Left ventricle myocardium inferior (tissue), 1 donor: ENCODE results near the gene EML6. TPM values are rescaled to one million over a fixed set of nuclear protein-coding genes. Genes with fewer than 3 reads are reported as not detected.

Experiments
- DNase-seq: peaks from one replicate; pipeline ENCODE4 v3.0.0-alpha.2; 2020
- H3K27ac ChIP-seq: fragments of 200-600 bp; replicated peaks from 2 replicates; pipeline ENCODE4 v1.8.0; 2021
- H3K27me3 ChIP-seq: fragments of 200-600 bp; 2 replicates; pipeline ENCODE4 v1.8.0; 2021; ENCODE audit warnings: low read depth
- H3K36me3 ChIP-seq: fragments of 200-600 bp; 2 replicates; pipeline ENCODE4 v1.8.0; 2021
- H3K4me1 ChIP-seq: fragments of 200-600 bp; 2 replicates; pipeline ENCODE4 v1.8.0; 2021
- H3K4me3 ChIP-seq: fragments of 200-600 bp; 2 replicates; pipeline ENCODE4 v1.8.0; 2021; ENCODE audit warnings: mild to moderate bottlenecking, moderate library complexity
- H3K9me3 ChIP-seq: fragments of 200-600 bp; replicated peaks from 2 replicates; pipeline ENCODE4 v1.8.0; 2021
- CTCF ChIP-seq: fragments of 200-600 bp; IDR thresholded peaks from 2 replicates; pipeline ENCODE4 v1.8.0; 2021; ENCODE audit warnings: antibody characterized with exemption, mild to moderate bottlenecking, borderline replicate concordance
- intact Hi-C: fragments of 100-400 bp; cut with micrococcal nuclease; formaldehyde crosslinking; loops from one replicate; pipeline ENCODE4 v1.11.0; 2022
- total RNA-seq: library from RNA; stranded (reverse); fragmentation: NEBNext Ultra II Directional; extraction: Animal tissue kit (Norgen Biotek cat#: 25700); gene quantifications from one replicate; pipeline ENCODE4 v1.2.1, GENCODE V29; 2021
- donor health status: DM: no; HTN: yes; CAD: no; lungs with severe emphysema.

Gene EML6
- total RNA-seq, 1 donor from 2014 or later = 0.77 TPM

GRCh38 chr2:54942373-54942772 lies 218.9 kb downstream of the EML6 start:
- intact Hi-C loops = no loop called here
- DNase-seq = no peak
- H3K4me1 ChIP-seq = no peaks in the 10 kb centered on the region
- H3K4me3 ChIP-seq = no peak overlapping the region
- peaks cover 69% of the 10 kb centered on the region for H3K27me3 ChIP-seq
- H3K9me3 ChIP-seq = peaks cover 12% of the 10 kb centered on the region
- no peak for TF ChIP-seq CTCF
- no peak overlapping the region for H3K27ac ChIP-seq
- no peaks in the 10 kb centered on the region for H3K36me3 ChIP-seq

- Histone ChIP-seq H3K4me1 (no peaks in the 10 kb centered on the region), H3K36me3 (no peaks in the 10 kb centered on the region), H3K4me3 (no peak overlapping the region), H3K27ac (no peak overlapping the region), H3K9me3 (no peaks in the 10 kb centered on the region), H3K27me3 (peaks cover 80% of the 10 kb centered on the region)
- intact Hi-C loops = no loop called here
- TF ChIP-seq CTCF = no peak
- DNase-seq = no peak
These were observed 221.4 kb downstream of the EML6 start for GRCh38 chr2:54944724-54945326.

DNA sequence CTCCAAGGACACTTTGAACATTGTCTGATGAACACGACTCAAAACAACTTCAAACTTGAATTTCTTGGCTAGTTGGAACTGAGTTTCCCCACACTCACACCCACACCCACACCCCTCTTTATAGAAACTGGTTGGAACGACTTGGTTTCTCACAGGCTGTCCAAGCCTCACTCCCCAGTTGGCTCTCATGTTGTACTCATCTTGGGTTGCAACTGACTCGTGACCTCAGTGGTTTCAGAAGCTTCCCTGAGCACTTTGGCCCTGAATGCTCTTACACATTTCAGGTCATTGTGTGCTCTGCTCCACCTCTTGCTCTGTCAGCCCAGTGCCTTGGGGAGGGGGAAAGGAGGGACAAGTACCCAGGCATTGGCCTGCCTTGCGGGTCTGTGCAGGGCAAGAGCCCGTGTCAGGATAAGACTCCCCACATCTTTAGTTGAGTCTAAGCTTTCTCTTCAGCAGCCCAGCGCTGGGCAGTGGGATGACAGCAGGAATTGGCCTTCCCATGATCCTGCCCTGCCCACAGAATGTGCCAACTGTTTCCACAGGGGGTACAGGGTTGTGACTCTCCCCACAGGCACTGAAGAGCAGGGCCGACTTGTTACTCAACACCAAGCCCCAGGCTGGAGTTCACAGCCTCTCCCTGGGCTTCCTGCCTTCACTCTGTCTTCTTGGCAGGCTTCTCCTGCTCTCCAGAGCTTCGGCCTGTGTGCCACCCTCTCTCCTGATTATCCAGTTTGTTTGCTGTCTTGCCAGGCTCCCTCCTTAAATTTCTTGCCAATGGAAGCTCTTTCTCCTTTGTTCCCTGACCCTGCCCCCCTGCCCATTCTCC lies 222.1 kb downstream of the EML6 start:
- intact Hi-C loops = no loop called here
- Histone ChIP-seq H3K27ac (peak overlapping the region; percentile 66), H3K4me3 (no peak overlapping the region), H3K27me3 (peaks cover 79% of the 10 kb centered on the region), H3K36me3 (no peaks in the 10 kb centered on the region), H3K9me3 (no peaks in the 10 kb centered on the region), H3K4me1 (no peaks in the 10 kb centered on the region)
- DNase-seq = peak; percentile 41
- no peak for TF ChIP-seq CTCF

GRCh38 chr2:54946220-54946805 lies 222.9 kb downstream of the EML6 start:
- TF ChIP-seq CTCF = no peak
- Histone ChIP-seq H3K27me3 (peaks cover 81% of the 10 kb centered on the region), H3K9me3 (no peaks in the 10 kb centered on the region), H3K4me3 (no peak overlapping the region), H3K36me3 (no peaks in the 10 kb centered on the region), H3K27ac (peak overlapping the region; percentile 66), H3K4me1 (no peaks in the 10 kb centered on the region)
- DNase-seq = no peak
- intact Hi-C loops = no loop called here

- no peaks in the 10 kb centered on the region for H3K9me3 ChIP-seq
- peaks cover 81% of the 10 kb centered on the region for H3K27me3 ChIP-seq
- H3K36me3 ChIP-seq = no peaks in the 10 kb centered on the region
- no peak for DNase-seq
- H3K27ac ChIP-seq = no peak overlapping the region
- intact Hi-C loops = no loop called here
- H3K4me1 ChIP-seq = no peaks in the 10 kb centered on the region
- no peak overlapping the region for H3K4me3 ChIP-seq
- no peak for TF ChIP-seq CTCF
These were observed 223.7 kb downstream of the EML6 start for GRCh38 chr2:54947136-54947535.
